ENCODE data around the gene P2RY6. TPM values are rescaled to one million over a fixed set of nuclear protein-coding genes. Genes with fewer than 3 reads are reported as not detected.
A peak's percentile ranks its signal among the peaks of the same experiment; 100 is the strongest.

P2RY6 gene
- total RNA-seq, 2 donors from 2014 or later = not detected

- Mint-ChIP-seq H3K4me1 (ENCODE audit: low read depth) (no peaks in the 10 kb centered on the region), H3K9me3 (no peaks in the 10 kb centered on the region), H3K36me3 (ENCODE audit: insufficient read depth in 2 of 2) (no peaks in the 10 kb centered on the region), H3K4me3 (no peak overlapping the region), H3K27ac (no peak overlapping the region), H3K27me3 (ENCODE audit: low read depth) (peaks cover 4% of the 10 kb centered on the region)
- no peak for ATAC-seq (replicated peaks in 1 of 2)
- DNase-seq = no peak
Measured at GRCh38 chr11:73233211-73233610, 38.9 kb upstream of the P2RY6 start.

- no peaks in the 10 kb centered on the region for H3K9me3 Mint-ChIP-seq
- no peak overlapping the region for H3K27ac Mint-ChIP-seq
- H3K4me1 Mint-ChIP-seq (ENCODE audit: low read depth) = no peaks in the 10 kb centered on the region
- no peak overlapping the region for H3K4me3 Mint-ChIP-seq
- ATAC-seq (replicated peaks in 1 of 2) = no peak
- H3K27me3 Mint-ChIP-seq (ENCODE audit: low read depth) = peaks cover 4% of the 10 kb centered on the region
- H3K36me3 Mint-ChIP-seq (ENCODE audit: insufficient read depth in 2 of 2) = no peaks in the 10 kb centered on the region
- DNase-seq = no peak
Measured at GRCh38 chr11:73233692-73234470, 38.3 kb upstream of the P2RY6 start.

- no peak for DNase-seq
- no peak for ATAC-seq (replicated peaks in 1 of 2)
- Mint-ChIP-seq H3K4me3 (no peak overlapping the region), H3K27ac (no peak overlapping the region), H3K9me3 (no peaks in the 10 kb centered on the region), H3K36me3 (ENCODE audit: insufficient read depth in 2 of 2) (no peaks in the 10 kb centered on the region), H3K4me1 (ENCODE audit: low read depth) (no peaks in the 10 kb centered on the region), H3K27me3 (ENCODE audit: low read depth) (peaks cover 4% of the 10 kb centered on the region)
Measured at GRCh38 chr11:73234471-73235181, 37.5 kb upstream of the P2RY6 start.

GRCh38 chr11:73235236-73235786 is 36.8 kb upstream of the P2RY6 start:
- no peaks in the 10 kb centered on the region for H3K9me3 Mint-ChIP-seq
- no peaks in the 10 kb centered on the region for H3K4me1 Mint-ChIP-seq (ENCODE audit: low read depth)
- peaks cover 2% of the 10 kb centered on the region for H3K27me3 Mint-ChIP-seq (ENCODE audit: low read depth)
- no peak overlapping the region for H3K27ac Mint-ChIP-seq
- ATAC-seq (replicated peaks in 1 of 2) = no peak
- no peak for DNase-seq
- H3K4me3 Mint-ChIP-seq = no peak overlapping the region
- H3K36me3 Mint-ChIP-seq (ENCODE audit: insufficient read depth in 2 of 2) = no peaks in the 10 kb centered on the region

- no peaks in the 10 kb centered on the region for H3K36me3 Mint-ChIP-seq (ENCODE audit: insufficient read depth in 2 of 2)
- no peak overlapping the region for H3K27ac Mint-ChIP-seq
- H3K4me1 Mint-ChIP-seq (ENCODE audit: low read depth) = no peaks in the 10 kb centered on the region
- DNase-seq = no peak
- no peaks in the 10 kb centered on the region for H3K27me3 Mint-ChIP-seq (ENCODE audit: low read depth)
- no peak for ATAC-seq (replicated peaks in 1 of 2)
- H3K9me3 Mint-ChIP-seq = no peaks in the 10 kb centered on the region
- H3K4me3 Mint-ChIP-seq = no peak overlapping the region
Measured at GRCh38 chr11:73236205-73236765, 35.9 kb upstream of the P2RY6 start.

GRCh38 chr11:73236854-73237253 is 35.3 kb upstream of the P2RY6 start:
- no peaks in the 10 kb centered on the region for H3K36me3 Mint-ChIP-seq (ENCODE audit: insufficient read depth in 2 of 2)
- H3K27ac Mint-ChIP-seq = no peak overlapping the region
- H3K4me3 Mint-ChIP-seq = no peak overlapping the region
- DNase-seq (peak; percentile 33 to 50), ATAC-seq (replicated peaks in 1 of 2) (peak; percentile 41 to 64)
- no peaks in the 10 kb centered on the region for H3K27me3 Mint-ChIP-seq (ENCODE audit: low read depth)
- H3K9me3 Mint-ChIP-seq = no peaks in the 10 kb centered on the region
- H3K4me1 Mint-ChIP-seq (ENCODE audit: low read depth) = no peaks in the 10 kb centered on the region

GRCh38 chr11:73237471-73238290 is 34.5 kb upstream of the P2RY6 start:
- DNase-seq (no peak), ATAC-seq (replicated peaks in 1 of 2) (no peak)
- no peaks in the 10 kb centered on the region for H3K36me3 Mint-ChIP-seq (ENCODE audit: insufficient read depth in 2 of 2)
- H3K27ac Mint-ChIP-seq = no peak overlapping the region
- H3K9me3 Mint-ChIP-seq = no peaks in the 10 kb centered on the region
- no peaks in the 10 kb centered on the region for H3K4me1 Mint-ChIP-seq (ENCODE audit: low read depth)
- H3K4me3 Mint-ChIP-seq = no peak overlapping the region
- no peaks in the 10 kb centered on the region for H3K27me3 Mint-ChIP-seq (ENCODE audit: low read depth)

- Mint-ChIP-seq H3K27ac (no peak overlapping the region), H3K27me3 (ENCODE audit: low read depth) (no peaks in the 10 kb centered on the region), H3K36me3 (ENCODE audit: insufficient read depth in 2 of 2) (no peaks in the 10 kb centered on the region), H3K4me3 (no peak overlapping the region), H3K9me3 (no peaks in the 10 kb centered on the region), H3K4me1 (ENCODE audit: low read depth) (no peaks in the 10 kb centered on the region)
- DNase-seq (no peak), ATAC-seq (replicated peaks in 1 of 2) (no peak)
Measured at GRCh38 chr11:73239111-73239521, 33.0 kb upstream of the P2RY6 start.

- H3K27ac Mint-ChIP-seq = no peak overlapping the region
- no peaks in the 10 kb centered on the region for H3K4me1 Mint-ChIP-seq (ENCODE audit: low read depth)
- H3K27me3 Mint-ChIP-seq (ENCODE audit: low read depth) = no peaks in the 10 kb centered on the region
- no peak for ATAC-seq (replicated peaks in 1 of 2)
- H3K36me3 Mint-ChIP-seq (ENCODE audit: insufficient read depth in 2 of 2) = no peaks in the 10 kb centered on the region
- no peak overlapping the region for H3K4me3 Mint-ChIP-seq
- DNase-seq = no peak
- no peaks in the 10 kb centered on the region for H3K9me3 Mint-ChIP-seq
Measured at GRCh38 chr11:73239571-73240189, 32.5 kb upstream of the P2RY6 start.

GRCh38 chr11:73240190-73240781 is 31.9 kb upstream of the P2RY6 start:
- Mint-ChIP-seq H3K4me1 (ENCODE audit: low read depth) (no peaks in the 10 kb centered on the region), H3K27me3 (ENCODE audit: low read depth) (no peaks in the 10 kb centered on the region), H3K4me3 (no peak overlapping the region), H3K36me3 (ENCODE audit: insufficient read depth in 2 of 2) (no peaks in the 10 kb centered on the region), H3K9me3 (no peaks in the 10 kb centered on the region), H3K27ac (no peak overlapping the region)
- DNase-seq = no peak
- no peak for ATAC-seq (replicated peaks in 1 of 2)

- no peak for ATAC-seq (replicated peaks in 1 of 2)
- H3K27ac Mint-ChIP-seq = no peak overlapping the region
- H3K4me1 Mint-ChIP-seq (ENCODE audit: low read depth) = no peaks in the 10 kb centered on the region
- no peaks in the 10 kb centered on the region for H3K27me3 Mint-ChIP-seq (ENCODE audit: low read depth)
- no peak overlapping the region for H3K4me3 Mint-ChIP-seq
- DNase-seq = no peak
- H3K9me3 Mint-ChIP-seq = no peaks in the 10 kb centered on the region
- no peaks in the 10 kb centered on the region for H3K36me3 Mint-ChIP-seq (ENCODE audit: insufficient read depth in 2 of 2)
Measured at GRCh38 chr11:73241300-73241699, 30.8 kb upstream of the P2RY6 start.
